MM.1S (cell line): Measurements from ENCODE around the gene SSC4D.

ENCODE experiments used
- CTCF ChIP-seq: fragments of 300-600 bp; sonication (generic); IDR thresholded peaks from 2 replicates; pipeline ENCODE4 v1.5.1; 2016; ENCODE audit warnings: antibody characterized with exemption, low read length, mixed read lengths
- EZH2 ChIP-seq: fragments of 300-600 bp; sonication (generic); optimal IDR thresholded peaks from 2 replicates; pipeline ENCODE3; 2017; ENCODE audit warnings: low read depth, mild to moderate bottlenecking, antibody characterized with exemption, low read length, mixed read lengths

- no peak for TF ChIP-seq CTCF
- no peak for TF ChIP-seq EZH2
Observed at GRCh38 chr7:76343931-76344321, 65.6 kb downstream of the SSC4D start.
